HepG2 (cell line): ENCODE results near the gene RAD21L1. TPM values are rescaled to one million over a fixed set of nuclear protein-coding genes. Genes with fewer than 3 reads are reported as not detected.

Source experiments
- ERF ChIP-seq: IDR thresholded peaks from 2 replicates; pipeline ENCODE4 v1.6.1; 2018; ENCODE audit warnings: missing biosample characterization, missing genetic modification reagents
- GFI1 ChIP-seq: sonication (generic); formaldehyde crosslinking; IDR thresholded peaks from 2 replicates; pipeline ENCODE4 v1.5.0; 2020; ENCODE audit warnings: missing genetic modification reagents, mild to moderate bottlenecking, borderline replicate concordance
- GZF1 ChIP-seq: sonication (generic); formaldehyde crosslinking; IDR thresholded peaks from 2 replicates; pipeline ENCODE4 v1.5.1; 2020; ENCODE audit warnings: mild to moderate bottlenecking, missing genetic modification reagents
- KMT2A ChIP-seq: sonication (generic); formaldehyde crosslinking; IDR thresholded peaks from 2 replicates; pipeline ENCODE4 v1.4.0; 2020; ENCODE audit warnings: missing genetic modification reagents
- MED8 ChIP-seq: sonication (generic); formaldehyde crosslinking; IDR thresholded peaks from 2 replicates; pipeline ENCODE4 v1.8.1; 2023; ENCODE audit warnings: mild to moderate bottlenecking, missing genetic modification reagents; ENCODE audit not compliant: insufficient replicate concordance
- MEIS2 ChIP-seq: sonication (generic); formaldehyde crosslinking; IDR thresholded peaks from 2 replicates; pipeline ENCODE4 v1.9.0; 2021; ENCODE audit warnings: mild to moderate bottlenecking, missing genetic modification reagents
- NFE2L2 ChIP-seq: fragments of 150-350 bp; IDR thresholded peaks from 2 replicates; pipeline ENCODE4 v1.6.1; 2014; ENCODE audit warnings: low read length
- PRMT3 ChIP-seq: sonication (generic); formaldehyde crosslinking; IDR thresholded peaks from 2 replicates; pipeline ENCODE4 v1.8.1; 2022; ENCODE audit warnings: low read depth, mild to moderate bottlenecking, moderate library complexity, missing genetic modification reagents, borderline replicate concordance
- SALL2 ChIP-seq: sonication (generic); formaldehyde crosslinking; IDR thresholded peaks from 2 replicates; pipeline ENCODE4 v1.8.1; 2023; ENCODE audit warnings: mild to moderate bottlenecking, missing genetic modification reagents, inconsistent platforms
- TOE1 ChIP-seq: sonication (generic); formaldehyde crosslinking; IDR thresholded peaks from 2 replicates; pipeline ENCODE4 v1.4.0; 2020; ENCODE audit warnings: mild to moderate bottlenecking, missing genetic modification reagents
- ZNF160 ChIP-seq: sonication (generic); formaldehyde crosslinking; IDR thresholded peaks from 2 replicates; pipeline ENCODE4 v1.8.0; 2022; ENCODE audit warnings: mild to moderate bottlenecking, inconsistent platforms, missing genetic modification reagents
- ZNF205 ChIP-seq: IDR thresholded peaks from 2 replicates; pipeline ENCODE4 v1.6.1; 2018; ENCODE audit warnings: missing biosample characterization, missing genetic modification reagents
- ZNF296 ChIP-seq: sonication (generic); formaldehyde crosslinking; conservative IDR thresholded peaks from 2 replicates; pipeline ENCODE4 v1.5.0; 2020; ENCODE audit warnings: mild to moderate bottlenecking, missing genetic modification reagents
- ZNF598 ChIP-seq: sonication (generic); formaldehyde crosslinking; IDR thresholded peaks from 2 replicates; pipeline ENCODE4 v1.5.1; 2020; ENCODE audit warnings: mild to moderate bottlenecking, missing genetic modification reagents, borderline replicate concordance
- ZNF773 ChIP-seq: sonication (generic); formaldehyde crosslinking; IDR thresholded peaks from 2 replicates; pipeline ENCODE4 v1.4.0; 2020; ENCODE audit warnings: missing genetic modification reagents, borderline replicate concordance
- ZNF777 ChIP-seq: sonication (generic); formaldehyde crosslinking; IDR thresholded peaks from 2 replicates; pipeline ENCODE4 v1.4.0; 2020; ENCODE audit warnings: missing genetic modification reagents
- ZNF792 ChIP-seq: IDR thresholded peaks from 2 replicates; pipeline ENCODE4 v1.6.1; 2016
- polyA plus RNA-seq, 8 experiments: library from polyadenylated mRNA; depleted of rRNA in 3 of 8; stranded (reverse) in 7 of 8; unstranded in 1 of 8; fragments of >200 nt; fragmentation: Illumina TruSeq in 4 of 8; extraction: Trizol in 4 of 8; gene quantifications; 2 replicates each; pipeline versions ENCODE4 v1.2.1 to v1.2.3, GENCODE V29; 2011 to 2016; ENCODE audit warnings: low read depth in 4 of 8, missing spikeins in 1 of 8, mixed read lengths in 1 of 8; ENCODE audit not compliant: insufficient read depth in 1 of 8
- total RNA-seq, 5 experiments: library from RNA; depleted of rRNA; stranded (reverse); fragments of >200 nt; fragmentation: Illumina TruSeq; extraction: Trizol; gene quantifications; 2 replicates each; pipeline ENCODE4 v1.2.3, GENCODE V29; 2016; ENCODE audit warnings: low read depth in 1 of 5
- TF ChIP-seq, protein P1 (sequence below): IDR thresholded peaks from 2 replicates; pipeline ENCODE4 v1.6.1; 2016; ENCODE audit warnings: low read depth, borderline replicate concordance
- TF ChIP-seq, protein P2 (sequence below): sonication (generic); formaldehyde crosslinking; IDR thresholded peaks from 2 replicates; pipeline ENCODE4 v1.8.0; 2022; ENCODE audit warnings: missing genetic modification reagents, mild to moderate bottlenecking, borderline replicate concordance
- TF ChIP-seq, protein P3 (sequence below): sonication (generic); formaldehyde crosslinking; IDR thresholded peaks from 2 replicates; pipeline ENCODE4 v1.4.0; 2020; ENCODE audit warnings: missing genetic modification reagents
- TF ChIP-seq, protein P4 (sequence below): sonication (generic); formaldehyde crosslinking; IDR thresholded peaks from 2 replicates; pipeline ENCODE4 v1.8.0; 2022; ENCODE audit warnings: mild to moderate bottlenecking, missing genetic modification reagents, borderline replicate concordance
- TF ChIP-seq, protein P5 (sequence below): sonication (generic); formaldehyde crosslinking; IDR thresholded peaks from 2 replicates; pipeline ENCODE4 v1.4.0; 2020; ENCODE audit warnings: missing genetic modification reagents
- TF ChIP-seq, protein P6 (sequence below): sonication (generic); formaldehyde crosslinking; IDR thresholded peaks from 2 replicates; pipeline ENCODE4 v1.8.0; 2022; ENCODE audit warnings: missing genetic modification reagents, low read depth, mild to moderate bottlenecking, borderline replicate concordance

The RAD21L1 gene
- total and polyA plus RNA-seq, 2 of the 13 experiments (the other 11 are each of a cell fraction or from before 2014, with no cell fraction given) = not detected

DNA sequence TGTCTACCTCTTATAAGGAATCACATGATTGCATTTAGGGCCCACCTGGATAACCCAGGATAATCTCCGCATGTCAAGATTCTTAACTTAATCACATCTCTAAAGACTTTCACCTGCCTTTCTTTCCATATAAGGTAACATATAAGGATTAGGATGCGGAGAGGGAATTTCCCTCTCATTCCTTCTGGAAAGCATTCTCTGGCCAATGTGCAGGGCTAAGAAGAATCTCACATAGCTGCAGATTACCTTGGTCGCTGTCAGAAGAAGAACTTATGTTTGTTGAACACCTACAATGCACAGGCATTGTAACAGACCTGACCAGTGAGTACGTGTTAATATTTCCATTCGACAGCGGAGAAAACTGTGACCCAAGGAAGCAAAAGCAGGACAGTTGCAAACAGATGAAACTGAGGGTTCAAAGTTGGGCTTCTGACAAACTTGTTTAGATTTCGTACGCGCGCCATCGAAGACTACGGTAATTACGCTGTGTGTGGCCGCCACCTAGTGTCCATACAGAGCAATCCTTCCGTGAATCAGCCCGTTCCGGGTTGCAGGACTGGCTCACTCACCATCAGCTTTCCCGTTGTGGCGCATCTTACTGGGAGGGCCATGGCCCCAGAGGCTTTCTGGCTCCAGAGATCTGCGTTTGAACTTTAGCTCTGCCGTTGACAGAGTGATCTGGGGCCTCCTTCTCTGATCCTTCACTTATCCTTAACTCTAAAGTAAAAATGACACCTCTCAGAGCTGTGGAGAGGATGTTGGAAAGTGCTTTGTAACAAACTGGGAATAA is 13.0 kb upstream of the RAD21L1 start (continued):
- TF ChIP-seq, protein P1, sequence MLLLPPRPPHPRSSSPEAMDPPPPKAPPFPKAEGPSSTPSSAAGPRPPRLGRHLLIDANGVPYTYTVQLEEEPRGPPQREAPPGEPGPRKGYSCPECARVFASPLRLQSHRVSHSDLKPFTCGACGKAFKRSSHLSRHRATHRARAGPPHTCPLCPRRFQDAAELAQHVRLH = peak; percentile 66; the same call in 1 of the 2 replicates
- TF ChIP-seq ZNF598 (CRISPR knock-in tag) (peak; percentile 86; the same call in 1 of the 2 replicates), GFI1 (CRISPR knock-in tag) (no peak), GZF1 (peak; percentile 98), MED8 (CRISPR knock-in tag) (no peak), MEIS2 (0 out of 2 replicates have a peak, but pooled peaks have one; percentile 50), KMT2A (CRISPR knock-in tag) (peak; percentile 48; the same call in 1 of the 2 replicates), ZNF296 (CRISPR knock-in tag) (no peak), NFE2L2 (0 out of 2 replicates have a peak, but pooled peaks have one; percentile 2), ZNF205 (CRISPR knock-in tag) (no peak; the same call in 1 of the 2 replicates), ZNF792 (CRISPR knock-in tag) (no peak), ERF (CRISPR knock-in tag) (peak; percentile 81; the same call in 1 of the 2 replicates), ZNF777 (peak; percentile 72; the same call in 1 of the 2 replicates), ZNF160 (CRISPR knock-in tag) (no peak), TOE1 (CRISPR knock-in tag) (no peak), PRMT3 (CRISPR knock-in tag) (no peak), ZNF773 (no peak), SALL2 (CRISPR knock-in tag) (no peak)
- TF ChIP-seq, protein P2, sequence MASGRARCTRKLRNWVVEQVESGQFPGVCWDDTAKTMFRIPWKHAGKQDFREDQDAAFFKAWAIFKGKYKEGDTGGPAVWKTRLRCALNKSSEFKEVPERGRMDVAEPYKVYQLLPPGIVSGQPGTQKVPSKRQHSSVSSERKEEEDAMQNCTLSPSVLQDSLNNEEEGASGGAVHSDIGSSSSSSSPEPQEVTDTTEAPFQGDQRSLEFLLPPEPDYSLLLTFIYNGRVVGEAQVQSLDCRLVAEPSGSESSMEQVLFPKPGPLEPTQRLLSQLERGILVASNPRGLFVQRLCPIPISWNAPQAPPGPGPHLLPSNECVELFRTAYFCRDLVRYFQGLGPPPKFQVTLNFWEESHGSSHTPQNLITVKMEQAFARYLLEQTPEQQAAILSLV (CRISPR knock-in tag) = no peak
- TF ChIP-seq, protein P3, sequence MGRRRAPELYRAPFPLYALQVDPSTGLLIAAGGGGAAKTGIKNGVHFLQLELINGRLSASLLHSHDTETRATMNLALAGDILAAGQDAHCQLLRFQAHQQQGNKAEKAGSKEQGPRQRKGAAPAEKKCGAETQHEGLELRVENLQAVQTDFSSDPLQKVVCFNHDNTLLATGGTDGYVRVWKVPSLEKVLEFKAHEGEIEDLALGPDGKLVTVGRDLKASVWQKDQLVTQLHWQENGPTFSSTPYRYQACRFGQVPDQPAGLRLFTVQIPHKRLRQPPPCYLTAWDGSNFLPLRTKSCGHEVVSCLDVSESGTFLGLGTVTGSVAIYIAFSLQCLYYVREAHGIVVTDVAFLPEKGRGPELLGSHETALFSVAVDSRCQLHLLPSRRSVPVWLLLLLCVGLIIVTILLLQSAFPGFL (CRISPR knock-in tag) = 0 out of 2 replicates have a peak, but pooled peaks have one; percentile 64
- TF ChIP-seq, protein P4, sequence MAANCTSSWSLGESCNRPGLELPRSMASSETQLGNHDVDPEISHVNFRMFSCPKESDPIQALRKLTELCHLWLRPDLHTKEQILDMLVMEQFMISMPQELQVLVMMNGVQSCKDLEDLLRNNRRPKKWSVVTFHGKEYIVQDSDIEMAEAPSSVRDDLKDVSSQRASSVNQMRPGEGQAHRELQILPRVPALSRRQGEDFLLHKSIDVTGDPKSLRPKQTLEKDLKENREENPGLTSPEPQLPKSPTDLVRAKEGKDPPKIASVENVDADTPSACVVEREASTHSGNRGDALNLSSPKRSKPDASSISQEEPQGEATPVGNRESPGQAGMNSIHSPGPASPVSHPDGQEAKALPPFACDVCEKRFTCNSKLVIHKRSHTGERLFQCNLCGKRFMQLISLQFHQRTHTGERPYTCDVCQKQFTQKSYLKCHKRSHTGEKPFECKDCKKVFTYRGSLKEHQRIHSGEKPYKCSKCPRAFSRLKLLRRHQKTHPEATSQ (CRISPR knock-in tag) = 0 out of 2 replicates have a peak, but pooled peaks have one; percentile 24
- TF ChIP-seq, protein P5, sequence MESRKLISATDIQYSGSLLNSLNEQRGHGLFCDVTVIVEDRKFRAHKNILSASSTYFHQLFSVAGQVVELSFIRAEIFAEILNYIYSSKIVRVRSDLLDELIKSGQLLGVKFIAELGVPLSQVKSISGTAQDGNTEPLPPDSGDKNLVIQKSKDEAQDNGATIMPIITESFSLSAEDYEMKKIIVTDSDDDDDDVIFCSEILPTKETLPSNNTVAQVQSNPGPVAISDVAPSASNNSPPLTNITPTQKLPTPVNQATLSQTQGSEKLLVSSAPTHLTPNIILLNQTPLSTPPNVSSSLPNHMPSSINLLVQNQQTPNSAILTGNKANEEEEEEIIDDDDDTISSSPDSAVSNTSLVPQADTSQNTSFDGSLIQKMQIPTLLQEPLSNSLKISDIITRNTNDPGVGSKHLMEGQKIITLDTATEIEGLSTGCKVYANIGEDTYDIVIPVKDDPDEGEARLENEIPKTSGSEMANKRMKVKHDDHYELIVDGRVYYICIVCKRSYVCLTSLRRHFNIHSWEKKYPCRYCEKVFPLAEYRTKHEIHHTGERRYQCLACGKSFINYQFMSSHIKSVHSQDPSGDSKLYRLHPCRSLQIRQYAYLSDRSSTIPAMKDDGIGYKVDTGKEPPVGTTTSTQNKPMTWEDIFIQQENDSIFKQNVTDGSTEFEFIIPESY (CRISPR knock-in tag) = peak; percentile 23; the same call in 1 of the 2 replicates
- TF ChIP-seq, protein P6, sequence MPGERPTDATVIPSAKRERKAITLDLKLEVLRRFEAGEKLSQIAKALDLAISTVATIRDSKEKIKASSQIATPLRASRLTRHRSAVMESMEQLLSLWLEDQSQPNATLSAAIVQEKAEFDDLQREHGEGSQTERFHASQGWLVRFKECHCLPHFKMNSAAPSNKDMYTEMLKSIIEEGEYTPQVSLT = 0 out of 2 replicates have a peak, but pooled peaks have one; percentile 55
